Tibial nerve (tissue), 4 donors: ENCODE results near the gene MRPS6. TPM values are rescaled to one million over a fixed set of nuclear protein-coding genes. Genes with fewer than 3 reads are reported as not detected.

Experiments
- DNase-seq, 2 donors: peaks; one replicate each; pipeline ENCODE4 v3.0.0-alpha.2; 2019; ENCODE audit warnings: low spot score in 2 of 2
- H3K27ac ChIP-seq, 4 donors: fragments of 200-600 bp; sonication (generic) in 3 of 4; one replicate each; pipeline ENCODE4 v1.5.1; 2017 to 2019; ENCODE audit warnings: mild to moderate bottlenecking in 1 of 4
- H3K27me3 ChIP-seq, 2 donors: fragments of 200-600 bp; sonication (generic) in 1 of 2; one replicate each; pipeline versions ENCODE4 v1.5.1 to v1.6.0; 2017 to 2019
- H3K36me3 ChIP-seq, 3 donors: fragments of 200-600 bp; sonication (generic); one replicate each; pipeline ENCODE4 v1.5.1; 2018 to 2019
- H3K4me1 ChIP-seq, 4 donors: fragments of 200-600 bp; sonication (generic) in 3 of 4; one replicate each; pipeline ENCODE4 v1.5.1; 2017 to 2019
- H3K4me3 ChIP-seq, 4 donors: fragments of 200-600 bp; sonication (generic) in 3 of 4; one replicate each; pipeline ENCODE4 v1.5.1; 2017 to 2019; ENCODE audit warnings: mild to moderate bottlenecking in 1 of 4, moderate library complexity in 1 of 4
- H3K9me3 ChIP-seq, 4 donors: fragments of 200-600 bp; sonication (generic) in 3 of 4; one replicate each; pipeline ENCODE4 v1.5.1; 2017 to 2019
- CTCF ChIP-seq, 5 experiments: fragments of 200-600 bp in 3 of 5; fragments of 450-650 bp in 2 of 5; sonication (generic) in 3 of 5; IDR thresholded peaks; one replicate each; pipeline ENCODE4 v1.5.1; 2016 to 2019; ENCODE audit warnings: antibody characterized with exemption in 5 of 5, mild to moderate bottlenecking in 3 of 5, moderate library complexity in 2 of 5
- EP300 ChIP-seq, 2 donors: sonication (generic); formaldehyde crosslinking; IDR thresholded peaks; one replicate each; pipeline ENCODE4 v1.6.1; 2017; ENCODE audit warnings: antibody characterized with exemption in 2 of 2, mild to moderate bottlenecking in 1 of 2
- POLR2A ChIP-seq, 2 donors: fragments of 450-650 bp; IDR thresholded peaks; one replicate each; pipeline ENCODE4 v1.6.1; 2017; ENCODE audit warnings: antibody characterized with exemption in 2 of 2, mild to moderate bottlenecking in 2 of 2, moderate library complexity in 2 of 2
- WGBS, 2 donors: methylation state at CpG; one replicate each; pipeline ENCODE4 v1.1.5; 2018; 5-methylcytosine and 5-hydroxymethylcytosine counted together
- total RNA-seq, 4 donors: library from RNA; depleted of rRNA; stranded (reverse); fragments of >200 nt; gene quantifications; one replicate each; pipeline ENCODE4 v1.1.0, GENCODE V29; 2016

MRPS6 gene
- total RNA-seq, 4 donors from 2014 or later: 57.9 to 69.6 (median 61.2) TPM

- Histone ChIP-seq H3K36me3 (peaks cover 0 to 17% (median 0%) of the 10 kb centered on the region in 3 donors), H3K9me3 (peaks cover 0 to 4% (median 0%) of the 10 kb centered on the region in 4 donors), H3K27me3 (no peaks in the 10 kb centered on the region), H3K4me1 (peaks cover 0 to 70% (median 45%) of the 10 kb centered on the region in 4 donors), H3K27ac (peak overlapping the region in 3 of 4 donors; percentile 72 to 87 (median 83)), H3K4me3 (no peak overlapping the region)
- 88 to 91% methylated on average over 13 of the region's 13 CpGs for WGBS, 2 donors
- DNase-seq: no peak
- TF ChIP-seq EP300 (IDR thresholded peaks at IDR 0.05) (no peak), CTCF (IDR thresholded peaks at IDR 0.05) (no peak), POLR2A (IDR thresholded peaks at IDR 0.05) (no peak)
These were observed 58.8 kb downstream of the MRPS6 start for GRCh38 chr21:34132202-34132601.

GRCh38 chr21:34132926-34133325, 59.5 kb downstream of the MRPS6 start:
- Histone ChIP-seq H3K4me1 (peaks cover 0 to 63% (median 44%) of the 10 kb centered on the region in 4 donors), H3K27me3 (no peaks in the 10 kb centered on the region), H3K4me3 (no peak overlapping the region), H3K27ac (peak overlapping the region in 2 of 4 donors; percentile 83 to 87), H3K9me3 (peaks cover 0 to 5% (median 0%) of the 10 kb centered on the region in 4 donors), H3K36me3 (peaks cover 0 to 20% (median 0%) of the 10 kb centered on the region in 3 donors)
- no peak for DNase-seq
- TF ChIP-seq EP300 (IDR thresholded peaks at IDR 0.05): no peak
- WGBS, 2 donors: 63 to 65% methylated on average over 4 of the region's 4 CpGs

DNA sequence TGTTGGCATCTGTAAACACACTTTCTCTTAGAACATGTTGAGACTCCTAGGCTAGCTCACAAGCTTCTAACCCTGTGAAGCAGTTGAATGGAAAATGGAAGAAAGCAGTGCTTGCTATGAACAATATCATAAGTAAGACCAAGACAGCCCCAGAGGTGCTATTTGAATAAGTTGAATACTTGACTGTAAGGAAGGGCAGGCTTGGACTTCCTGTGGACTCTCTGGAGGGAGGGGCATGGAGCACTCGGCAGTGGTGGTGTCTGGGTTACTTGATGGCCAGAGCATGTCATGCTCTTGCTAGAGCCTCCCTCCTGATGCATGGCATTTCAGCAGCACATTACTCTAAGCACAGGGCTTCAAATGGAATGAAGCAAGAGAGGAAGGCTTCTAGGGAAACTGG, 60.0 kb downstream of the MRPS6 start:
- Histone ChIP-seq H3K27ac (peak overlapping the region in 2 of 4 donors; percentile 83 to 87), H3K4me1 (peaks cover 0 to 58% (median 42%) of the 10 kb centered on the region in 4 donors), H3K9me3 (peaks cover 0 to 5% (median 0%) of the 10 kb centered on the region in 4 donors), H3K27me3 (no peaks in the 10 kb centered on the region), H3K36me3 (peaks cover 0 to 20% (median 0%) of the 10 kb centered on the region in 3 donors), H3K4me3 (no peak overlapping the region)
- DNase-seq: no peak
- WGBS, 2 donors: 26 to 47% methylated on average over 1 of the region's 1 CpG
- no peak for TF ChIP-seq EP300 (IDR thresholded peaks at IDR 0.05)
- no peak for TF ChIP-seq POLR2A (IDR thresholded peaks at IDR 0.05)
- TF ChIP-seq CTCF (IDR thresholded peaks at IDR 0.05): no peak

DNA sequence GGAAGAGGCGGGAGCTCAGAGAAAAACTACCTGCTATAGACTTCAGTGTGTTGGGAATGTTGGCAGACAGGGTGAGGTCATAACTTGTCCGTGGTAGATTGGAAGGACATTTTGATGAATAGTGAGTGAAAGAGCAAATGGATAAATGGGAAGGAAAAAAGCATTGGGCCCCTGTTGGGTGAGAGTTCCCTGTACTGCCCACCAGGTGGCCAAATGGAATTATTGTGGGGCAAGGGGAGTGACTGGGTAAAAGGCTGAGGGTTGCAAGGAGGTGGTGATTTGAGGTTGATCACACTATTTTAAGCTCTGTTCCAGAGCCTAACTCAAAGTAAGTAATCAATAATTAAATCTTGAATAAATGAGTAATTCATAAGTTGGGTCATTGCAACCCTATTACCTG, 60.4 kb downstream of the MRPS6 start:
- no peak for TF ChIP-seq CTCF (IDR thresholded peaks at IDR 0.05)
- TF ChIP-seq POLR2A (IDR thresholded peaks at IDR 0.05): no peak
- TF ChIP-seq EP300 (IDR thresholded peaks at IDR 0.05): no peak
- 81 to 85% methylated on average over 2 of the region's 2 CpGs for WGBS, 2 donors
- H3K36me3 ChIP-seq: peaks cover 0 to 20% (median 0%) of the 10 kb centered on the region in 3 donors
- no peaks in the 10 kb centered on the region for H3K27me3 ChIP-seq
- peaks cover 0 to 54% (median 40%) of the 10 kb centered on the region in 4 donors for H3K4me1 ChIP-seq
- no peak overlapping the region for H3K4me3 ChIP-seq
- no peak for DNase-seq
- H3K27ac ChIP-seq: peak overlapping the region in 2 of 4 donors; percentile 83 to 87
- H3K9me3 ChIP-seq: peaks cover 0 to 5% (median 0%) of the 10 kb centered on the region in 4 donors

- TF ChIP-seq POLR2A (IDR thresholded peaks at IDR 0.05): no peak
- no peak for TF ChIP-seq EP300 (IDR thresholded peaks at IDR 0.05)
- TF ChIP-seq CTCF (IDR thresholded peaks at IDR 0.05): no peak
- no peak for DNase-seq
- 95 to 99% methylated on average over 4 to 5 of the region's 5 CpGs for WGBS, 2 donors
These were observed 62.0 kb downstream of the MRPS6 start for GRCh38 chr21:34135330-34135729.

More at GRCh38 chr21:34135330-34135729, 62.0 kb downstream of the MRPS6 start:
- no peaks in the 10 kb centered on the region for H3K27me3 ChIP-seq
- H3K9me3 ChIP-seq: peaks cover 0 to 5% (median 0%) of the 10 kb centered on the region in 4 donors
- peaks cover 0 to 41% (median 30%) of the 10 kb centered on the region in 4 donors for H3K4me1 ChIP-seq
- H3K4me3 ChIP-seq: no peak overlapping the region
- H3K36me3 ChIP-seq: peaks cover 0 to 20% (median 0%) of the 10 kb centered on the region in 3 donors
- no peak overlapping the region for H3K27ac ChIP-seq
